Endometrial microvascular endothelial cells (primary cell): Measurements from ENCODE around the gene ATP8A2. TPM values are rescaled to one million over a fixed set of nuclear protein-coding genes. Genes with fewer than 3 reads are reported as not detected.
"Not testable (repeated sequence)": the region's sequence is repeated elsewhere in the genome, so short reads cannot be mapped to it uniquely, and the experiment has no call there.

Experiments
- in situ Hi-C: cut with HindIII; loops from 2 replicates; pipeline ENCODE4 v1.10.0; 2017; ENCODE audit warnings: low sequenced_read_pairs, low pct_unique_long_range_greater_than_20kb; ENCODE audit errors: inconsistent ontology term
- total RNA-seq: library from RNA; depleted of rRNA; stranded (reverse); fragments of >200 nt; gene quantifications from one replicate; pipeline ENCODE4 v1.2.3, GENCODE V29; 2015; ENCODE audit errors: inconsistent ontology term

ATP8A2 gene
- total RNA-seq = not detected

- in situ Hi-C loops = no loop called here
Measured at GRCh38 chr13:25371875-25372283, at the start of gene ATP8A2. ATP8A2 (plus strand) TSS chr13:25371974; CDS start chr13:25372213, 239 bp downstream.

DNA sequence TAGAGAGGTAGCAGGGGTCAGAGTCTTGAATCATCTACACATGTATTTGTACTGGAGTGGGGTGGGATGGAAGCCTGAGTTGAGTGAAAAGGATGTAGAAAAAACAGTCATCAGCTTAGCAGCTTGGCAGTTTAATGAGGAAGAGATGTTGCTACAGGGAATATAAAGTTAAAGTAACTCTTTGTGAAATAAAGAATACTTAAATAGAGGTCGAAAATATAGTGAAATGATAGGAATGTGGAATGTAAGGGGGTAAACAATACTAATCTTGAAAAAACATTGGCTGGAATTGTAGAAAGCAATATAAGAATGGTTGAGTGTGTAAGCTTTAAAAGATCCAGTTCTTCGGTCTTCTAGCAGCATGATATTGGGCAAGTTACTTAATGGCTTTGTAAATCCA is 47.7 kb upstream of the ATP8A2 start:
- in situ Hi-C loops = no loop called here

- in situ Hi-C loops = no loop called here
Measured at GRCh38 chr13:25329706-25330105, 42.1 kb upstream of the ATP8A2 start.

DNA sequence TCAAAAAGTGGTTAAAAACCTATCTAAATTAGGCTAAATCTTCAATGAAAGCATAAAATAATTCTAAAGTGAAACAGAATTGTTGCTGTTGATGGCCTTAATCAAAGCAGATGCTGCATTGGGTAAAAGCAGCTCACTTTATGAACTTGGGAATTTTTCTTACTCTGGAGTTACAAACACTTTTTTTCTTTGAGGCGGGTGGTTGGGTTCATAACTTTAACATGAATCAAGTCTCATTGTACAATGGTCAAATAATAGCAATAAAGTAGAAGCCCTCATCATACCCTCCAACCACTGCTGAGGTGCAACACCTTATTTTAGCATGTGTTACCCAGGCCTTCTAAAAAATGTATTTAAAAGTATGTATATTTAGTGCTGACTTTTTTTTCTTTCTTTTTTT is 41.2 kb upstream of the ATP8A2 start:
- in situ Hi-C loops = no loop called here

- in situ Hi-C loops = no loop called here
Measured at GRCh38 chr13:25335856-25336255, 35.9 kb upstream of the ATP8A2 start.

- in situ Hi-C loops = no loop called here
Measured at GRCh38 chr13:25345576-25345975, 26.2 kb upstream of the ATP8A2 start.

DNA sequence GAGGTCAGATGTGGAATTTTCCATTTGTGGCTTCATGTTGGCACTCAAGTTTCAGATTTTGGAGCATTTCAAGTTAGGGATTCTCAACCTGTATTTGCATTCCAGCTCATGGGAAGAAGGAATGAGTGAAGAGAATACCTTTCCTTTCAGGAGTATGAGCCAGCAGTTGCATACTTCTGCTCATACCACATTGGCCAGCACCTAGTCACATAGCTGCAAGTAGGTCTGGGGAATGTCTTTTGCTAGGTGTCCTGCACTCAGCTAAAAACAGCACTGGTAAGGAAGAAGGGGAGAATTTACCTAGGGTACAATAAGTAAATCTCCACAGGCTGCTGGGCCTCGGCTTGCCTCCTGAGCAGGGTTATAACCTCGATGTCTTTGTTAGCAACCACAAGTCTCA is 24.6 kb upstream of the ATP8A2 start:
- in situ Hi-C loops = no loop called here

- in situ Hi-C loops = no loop called here
Measured at GRCh38 chr13:25351404-25351803, 20.4 kb upstream of the ATP8A2 start.

DNA sequence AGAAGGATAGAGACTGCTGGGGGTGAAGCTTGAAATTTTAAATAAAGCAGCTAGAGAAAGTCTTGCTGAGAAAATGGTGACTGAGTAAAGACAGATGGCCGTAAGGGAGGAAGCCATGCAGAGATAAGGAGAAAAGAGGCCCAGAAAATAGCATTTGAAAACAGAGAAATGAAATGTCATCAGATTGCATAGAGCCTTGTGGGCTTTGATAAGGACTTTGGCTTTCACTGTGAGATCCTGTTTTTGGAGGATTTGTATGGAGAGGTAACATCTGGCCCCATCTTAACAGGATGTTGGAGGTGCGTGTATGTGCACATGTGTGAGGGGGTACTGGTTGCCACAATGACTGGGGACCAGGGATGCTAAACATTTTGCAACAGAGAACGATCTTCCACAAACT is 19.5 kb upstream of the ATP8A2 start:
- in situ Hi-C loops = no loop called here

GRCh38 chr13:25352806-25353205 is 19.0 kb upstream of the ATP8A2 start:
- in situ Hi-C loops = no loop called here

DNA sequence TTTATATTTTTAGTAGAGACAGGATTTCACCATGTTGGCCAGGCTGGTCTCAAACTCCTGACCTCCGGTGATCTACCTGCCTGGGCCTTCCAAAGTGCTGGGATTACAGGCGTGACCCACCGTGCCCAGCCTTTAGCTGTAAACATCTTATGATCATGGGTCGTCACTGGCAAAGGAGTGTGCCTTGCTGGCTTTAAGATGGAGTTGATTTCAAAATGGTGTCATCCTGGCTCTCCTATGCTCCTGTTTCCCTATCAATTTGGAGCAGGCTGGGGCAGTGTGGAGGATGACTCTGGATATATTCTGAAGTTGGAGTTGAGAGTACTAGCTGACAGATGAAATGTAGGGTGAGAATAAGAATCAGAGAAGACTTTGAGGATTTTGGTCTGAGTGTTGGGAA is 18.4 kb upstream of the ATP8A2 start:
- in situ Hi-C loops = no loop called here

- in situ Hi-C loops = no loop called here
Measured at GRCh38 chr13:25354377-25354776, 17.4 kb upstream of the ATP8A2 start.

DNA sequence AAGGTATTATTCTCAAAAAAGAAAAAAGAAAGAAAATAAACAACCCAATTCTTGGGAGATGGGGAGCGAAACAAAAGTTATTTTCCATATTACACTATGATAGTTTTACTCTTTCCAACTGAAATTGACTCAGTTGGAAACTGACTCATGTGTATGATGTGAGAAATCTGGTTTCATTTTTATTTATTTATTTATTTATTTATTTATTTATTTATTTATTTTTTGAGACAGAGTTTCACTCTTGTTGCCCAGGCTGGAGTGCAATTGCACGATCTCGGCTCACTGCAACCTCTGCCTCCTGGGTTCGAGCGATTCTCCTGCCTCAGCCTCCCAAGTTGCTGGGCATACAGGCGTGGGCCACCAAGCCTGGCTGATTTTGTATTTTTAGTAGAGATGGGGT is 11.3 kb upstream of the ATP8A2 start:
- in situ Hi-C loops = not testable (repeated sequence)

- in situ Hi-C loops = no loop called here
Measured at GRCh38 chr13:25365720-25366235, 6.0 kb upstream of the ATP8A2 start.

GRCh38 chr13:25371158-25371874 is 458 bp upstream of the ATP8A2 start:
- in situ Hi-C loops = no loop called here

- in situ Hi-C loops = no loop called here
Measured at GRCh38 chr13:25372284-25373081, 709 bp downstream of the ATP8A2 start.

- in situ Hi-C loops = no loop called here
Measured at GRCh38 chr13:25375727-25376358, 4.1 kb downstream of the ATP8A2 start.

- in situ Hi-C loops = no loop called here
Measured at GRCh38 chr13:25377244-25377962, 5.6 kb downstream of the ATP8A2 start.

DNA sequence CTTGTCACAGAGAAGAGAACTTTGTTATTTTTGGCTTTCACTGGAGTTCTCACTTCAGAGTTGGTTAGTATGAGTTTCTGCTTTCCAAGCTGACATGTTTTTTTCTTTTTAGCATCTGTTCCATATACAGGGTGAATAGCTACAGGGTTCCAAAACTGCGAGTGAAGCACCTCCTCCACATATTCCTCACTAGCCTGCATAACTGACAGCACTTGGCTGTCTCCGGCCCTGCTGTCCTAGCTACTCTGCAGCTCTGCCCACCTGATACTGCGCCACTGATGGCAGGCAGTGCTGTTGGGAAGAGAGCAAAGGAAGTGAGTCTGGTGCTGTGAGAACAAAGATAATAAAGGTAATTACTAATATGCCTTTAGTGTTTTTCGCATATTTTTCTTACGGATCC is 6.8 kb downstream of the ATP8A2 start:
- in situ Hi-C loops = no loop called here
